ENCODE data around the gene CEP83. TPM values are rescaled to one million over a fixed set of nuclear protein-coding genes. Genes with fewer than 3 reads are reported as not detected.
"Not testable (repeated sequence)": the region's sequence is repeated elsewhere in the genome, so short reads cannot be mapped to it uniquely, and the experiment has no call there.

The CEP83 gene, protein sequence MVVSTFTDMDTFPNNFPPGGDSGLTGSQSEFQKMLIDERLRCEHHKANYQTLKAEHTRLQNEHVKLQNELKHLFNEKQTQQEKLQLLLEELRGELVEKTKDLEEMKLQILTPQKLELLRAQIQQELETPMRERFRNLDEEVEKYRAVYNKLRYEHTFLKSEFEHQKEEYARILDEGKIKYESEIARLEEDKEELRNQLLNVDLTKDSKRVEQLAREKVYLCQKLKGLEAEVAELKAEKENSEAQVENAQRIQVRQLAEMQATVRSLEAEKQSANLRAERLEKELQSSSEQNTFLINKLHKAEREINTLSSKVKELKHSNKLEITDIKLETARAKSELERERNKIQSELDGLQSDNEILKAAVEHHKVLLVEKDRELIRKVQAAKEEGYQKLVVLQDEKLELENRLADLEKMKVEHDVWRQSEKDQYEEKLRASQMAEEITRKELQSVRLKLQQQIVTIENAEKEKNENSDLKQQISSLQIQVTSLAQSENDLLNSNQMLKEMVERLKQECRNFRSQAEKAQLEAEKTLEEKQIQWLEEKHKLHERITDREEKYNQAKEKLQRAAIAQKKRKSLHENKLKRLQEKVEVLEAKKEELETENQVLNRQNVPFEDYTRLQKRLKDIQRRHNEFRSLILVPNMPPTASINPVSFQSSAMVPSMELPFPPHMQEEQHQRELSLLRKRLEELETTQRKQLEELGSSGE
- 8.6 TPM for total RNA-seq
- long read RNA-seq, partial matches to known transcripts = 2 of 5 reads
- long read RNA-seq, other reads (novel, unspliced or antisense) = 0 of 5 reads

DNA sequence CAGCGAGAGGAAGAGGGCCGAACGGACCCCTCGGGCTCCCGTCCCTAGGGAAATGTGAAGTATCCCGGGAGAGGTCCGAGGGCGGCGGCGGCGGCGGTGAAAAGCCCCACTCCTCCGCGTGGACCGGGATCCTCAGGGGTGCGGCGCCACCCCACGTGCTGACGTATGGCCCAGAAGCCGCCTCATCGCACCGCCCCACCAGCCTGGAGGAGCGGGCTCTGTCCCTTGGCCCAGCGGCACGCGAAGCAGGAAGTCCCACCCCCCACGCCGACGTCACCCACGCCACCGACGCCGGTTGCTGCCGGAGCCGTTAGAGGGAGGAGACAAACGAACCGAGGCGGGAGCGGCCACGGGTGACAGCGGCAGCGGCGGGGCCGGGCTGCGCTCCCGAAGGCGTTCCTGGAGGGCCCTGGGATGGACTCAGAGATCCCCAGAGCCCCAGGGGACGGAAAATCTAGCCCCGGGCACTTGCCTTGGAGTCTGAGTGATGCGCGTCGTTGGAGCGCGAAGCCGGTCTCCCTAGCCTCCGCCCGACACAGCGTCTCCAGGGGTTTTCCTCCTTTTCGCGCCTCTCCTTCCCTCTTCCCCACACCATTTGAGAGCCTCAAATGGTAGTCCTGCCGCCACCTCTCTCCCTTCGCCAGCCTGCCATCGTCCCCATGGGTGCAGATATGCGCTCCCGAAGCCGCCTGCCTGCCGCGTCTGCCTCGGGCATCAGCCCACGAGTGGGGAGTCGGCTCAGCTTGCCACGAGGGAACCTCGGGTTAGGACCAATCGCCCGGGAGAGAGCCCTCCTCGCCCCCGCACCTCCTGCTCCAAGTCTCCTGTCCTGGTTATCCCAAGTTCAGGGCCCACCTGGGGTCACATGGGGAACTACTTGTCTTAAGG, at the start of gene CEP83:
Gene CEP83 (minus strand): TSS at position 140 of the 888 bp plus-strand sequence. CDS start 47,377 bp downstream, outside the sequence.
- intact Hi-C loops (cut with DNase I) = loop anchor here (10.0 kb wide), 1 partner anchor 1085 kb away; no protein-coding TSS in a partner anchor
- DNase-seq (ENCODE audit: missing footprints) (peak; percentile 98), ATAC-seq (peak; percentile 100)

GRCh38 chr12:94509317-94509716, 49.6 kb upstream of the CEP83 start:
- intact Hi-C loops (cut with DNase I) = no loop called here
- ATAC-seq (no peak), DNase-seq (ENCODE audit: missing footprints) (no peak)

DNA sequence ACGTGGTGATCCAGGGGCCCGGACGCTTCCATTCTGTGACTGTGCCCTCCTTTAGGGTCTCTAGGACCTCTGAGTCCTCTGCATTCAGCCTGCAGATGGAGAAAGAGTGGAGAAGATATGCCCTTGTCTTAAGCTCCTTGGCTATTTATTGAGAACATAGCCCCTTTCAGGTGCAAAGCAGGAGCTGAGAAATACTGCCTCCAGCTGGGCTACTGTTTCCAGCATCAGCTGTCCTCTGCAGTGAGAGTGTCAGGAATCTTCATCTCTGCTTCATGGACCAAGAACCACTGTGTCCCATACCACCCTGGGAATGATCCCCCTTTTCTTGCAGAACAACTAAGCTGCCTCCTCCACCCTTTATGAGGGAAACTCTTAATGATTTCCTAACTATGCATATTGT, 47.8 kb upstream of the CEP83 start:
- no peak for DNase-seq (ENCODE audit: missing footprints)
- no peak for ATAC-seq
- intact Hi-C loops (cut with DNase I) = no loop called here

- intact Hi-C loops (cut with DNase I) = no loop called here
- ATAC-seq = no peak
- no peak for DNase-seq (ENCODE audit: missing footprints)
These were observed 44.7 kb upstream of the CEP83 start for GRCh38 chr12:94504386-94504785.

DNA sequence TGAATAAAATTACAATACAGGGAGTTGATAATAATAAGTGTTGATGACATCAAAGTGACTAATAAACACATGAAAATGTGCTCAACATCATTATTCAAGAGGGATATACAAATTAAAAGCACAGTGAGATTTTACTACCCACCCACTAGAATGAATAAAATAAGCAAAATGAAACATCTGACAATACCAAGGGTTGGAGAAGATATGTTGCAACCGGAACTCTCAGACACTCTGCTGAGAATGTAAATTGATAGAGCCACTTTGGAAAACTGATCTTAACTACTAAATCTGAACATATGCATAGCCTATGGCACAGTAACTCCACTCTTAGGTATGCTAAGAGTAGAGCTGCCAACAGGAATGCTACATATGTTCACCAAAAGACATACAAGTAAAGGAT, 44.0 kb upstream of the CEP83 start:
- intact Hi-C loops (cut with DNase I) = no loop called here
- DNase-seq (ENCODE audit: missing footprints) (no peak), ATAC-seq (no peak)

DNA sequence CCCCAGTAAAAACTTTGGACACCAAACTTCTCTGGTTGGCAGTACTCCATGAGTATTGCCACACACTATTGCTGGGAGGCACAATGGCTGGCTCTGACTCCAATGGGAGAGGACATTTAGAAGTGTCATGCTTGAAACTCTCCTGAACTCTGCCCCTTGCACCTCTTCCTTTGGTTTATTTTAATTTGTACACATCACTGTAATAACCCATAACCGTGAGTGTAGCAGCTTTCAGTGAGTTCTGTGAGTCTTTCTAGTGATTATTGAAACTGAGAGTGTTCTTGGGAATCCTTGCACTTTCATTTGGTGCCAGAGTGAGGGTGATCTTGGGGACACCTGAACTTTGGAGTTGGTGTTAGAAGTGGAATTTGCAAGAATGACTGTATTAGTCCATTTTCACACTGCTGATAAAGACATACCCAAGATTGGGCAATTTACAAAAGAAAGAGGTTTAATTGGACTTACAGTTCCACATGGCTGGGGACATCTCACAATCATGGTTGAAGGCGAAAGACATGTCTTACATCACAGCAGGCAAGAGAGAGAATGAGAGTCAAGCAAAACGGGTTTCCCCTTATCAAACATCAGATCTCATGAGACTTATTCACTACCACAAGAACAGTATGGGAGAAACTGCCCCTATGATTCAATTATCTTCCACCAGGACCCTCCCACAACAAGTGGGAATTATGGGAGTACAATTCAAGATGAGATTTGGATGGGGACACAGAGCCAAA, 41.3 kb upstream of the CEP83 start:
- no peak for DNase-seq (ENCODE audit: missing footprints)
- intact Hi-C loops (cut with DNase I) = no loop called here

DNA sequence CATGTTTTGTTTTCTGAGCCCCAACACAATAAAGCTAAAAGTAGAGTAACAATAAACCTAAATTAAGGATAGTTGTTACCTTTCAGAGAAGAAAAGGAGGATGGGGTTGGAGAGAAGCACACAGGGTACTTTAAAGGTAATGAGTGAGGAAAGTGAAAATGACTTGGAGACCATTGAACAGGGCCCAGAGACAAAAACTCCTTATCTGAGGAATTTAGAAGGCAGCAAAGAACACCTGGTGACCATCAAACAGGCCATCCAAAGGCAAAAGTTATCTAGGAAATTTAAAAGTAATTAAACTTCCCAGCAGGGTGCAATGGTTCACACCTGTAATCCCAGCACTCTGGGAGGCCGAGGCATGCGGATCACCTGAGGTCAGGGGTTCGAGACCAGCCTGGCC, 39.0 kb upstream of the CEP83 start:
- DNase-seq (ENCODE audit: missing footprints) (no peak), ATAC-seq (no peak)
- intact Hi-C loops (cut with DNase I) = no loop called here

More for the DNA sequence above, 41.3 kb upstream of the CEP83 start:
- no peak for ATAC-seq

DNA sequence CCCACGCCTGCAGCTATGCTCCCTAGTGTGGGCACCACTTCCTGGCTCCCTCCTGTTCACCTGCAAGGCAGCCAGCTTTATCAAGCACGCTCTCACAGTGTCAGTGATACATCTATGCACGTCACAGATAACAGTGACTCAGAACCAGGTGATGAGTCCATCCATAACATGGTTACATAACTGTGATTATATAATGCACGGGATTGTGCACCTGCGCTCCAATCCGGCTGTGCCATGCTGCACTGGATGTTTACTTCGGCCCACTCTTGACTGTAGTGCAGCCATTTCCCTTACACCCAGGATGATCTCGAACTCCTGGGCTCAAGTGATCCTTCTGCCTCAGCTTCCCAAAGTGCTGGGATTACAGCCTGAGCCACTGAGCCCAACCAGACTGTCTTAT, 38.4 kb upstream of the CEP83 start:
- intact Hi-C loops (cut with DNase I) = no loop called here
- ATAC-seq = no peak
- DNase-seq (ENCODE audit: missing footprints) = no peak

GRCh38 chr12:94495445-94496115, 35.9 kb upstream of the CEP83 start:
- DNase-seq (ENCODE audit: missing footprints) (no peak), ATAC-seq (peak; percentile 73)
- intact Hi-C loops (cut with DNase I) = no loop called here

- intact Hi-C loops (cut with DNase I) = no loop called here
- DNase-seq (ENCODE audit: missing footprints) (no peak), ATAC-seq (no peak)
These were observed 31.8 kb upstream of the CEP83 start for GRCh38 chr12:94491489-94491888.

- no peak for ATAC-seq
- intact Hi-C loops (cut with DNase I) = no loop called here
These were observed 28.8 kb upstream of the CEP83 start for GRCh38 chr12:94488463-94488862.

GRCh38 chr12:94481734-94482133, 22.1 kb upstream of the CEP83 start:
- intact Hi-C loops (cut with DNase I) = no loop called here

More at GRCh38 chr12:94488463-94488862, 28.8 kb upstream of the CEP83 start:
- no peak for DNase-seq (ENCODE audit: missing footprints)

DNA sequence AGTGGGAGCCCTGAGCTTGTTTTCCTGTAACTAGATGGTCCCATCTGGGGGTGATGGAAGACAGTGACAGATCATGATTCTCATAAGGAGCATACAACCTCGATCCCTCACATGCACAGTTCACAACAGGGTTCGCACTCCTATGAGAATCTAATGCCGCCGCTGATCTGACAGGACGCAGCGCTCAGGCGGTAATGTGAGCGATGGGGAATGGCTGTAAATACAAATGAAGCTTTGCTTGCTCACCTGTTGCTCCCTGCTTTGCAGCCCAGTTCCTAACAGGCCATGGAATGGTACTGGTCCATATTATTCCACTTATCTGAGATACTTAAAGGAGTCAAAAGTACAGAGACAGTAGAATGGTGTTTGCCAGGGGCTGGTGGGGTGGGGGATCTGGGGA, 9.9 kb upstream of the CEP83 start:
- ATAC-seq (no peak), DNase-seq (ENCODE audit: missing footprints) (no peak)
- intact Hi-C loops (cut with DNase I) = no loop called here

More at GRCh38 chr12:94481734-94482133, 22.1 kb upstream of the CEP83 start:
- DNase-seq (ENCODE audit: missing footprints) (no peak), ATAC-seq (no peak)

DNA sequence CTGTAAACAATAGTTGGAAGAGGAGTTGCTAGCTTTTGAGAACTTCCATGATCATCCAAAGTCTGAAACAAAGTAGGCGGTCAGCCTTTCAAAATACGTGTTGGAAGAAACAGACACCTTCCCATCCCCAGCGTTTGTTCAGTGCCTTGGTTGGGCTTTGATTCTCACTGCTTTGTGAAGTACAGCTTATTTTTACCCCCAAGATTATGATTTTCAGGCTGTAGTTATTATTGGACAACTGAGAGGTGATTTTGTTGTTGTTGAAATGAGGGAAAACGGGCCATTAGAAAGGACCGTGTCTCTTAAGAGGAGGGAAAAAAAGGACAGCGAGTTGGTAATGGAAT, 921 bp upstream of the CEP83 start:
- intact Hi-C loops (cut with DNase I) = no loop called here
- ATAC-seq (no peak), DNase-seq (ENCODE audit: missing footprints) (no peak)

DNA sequence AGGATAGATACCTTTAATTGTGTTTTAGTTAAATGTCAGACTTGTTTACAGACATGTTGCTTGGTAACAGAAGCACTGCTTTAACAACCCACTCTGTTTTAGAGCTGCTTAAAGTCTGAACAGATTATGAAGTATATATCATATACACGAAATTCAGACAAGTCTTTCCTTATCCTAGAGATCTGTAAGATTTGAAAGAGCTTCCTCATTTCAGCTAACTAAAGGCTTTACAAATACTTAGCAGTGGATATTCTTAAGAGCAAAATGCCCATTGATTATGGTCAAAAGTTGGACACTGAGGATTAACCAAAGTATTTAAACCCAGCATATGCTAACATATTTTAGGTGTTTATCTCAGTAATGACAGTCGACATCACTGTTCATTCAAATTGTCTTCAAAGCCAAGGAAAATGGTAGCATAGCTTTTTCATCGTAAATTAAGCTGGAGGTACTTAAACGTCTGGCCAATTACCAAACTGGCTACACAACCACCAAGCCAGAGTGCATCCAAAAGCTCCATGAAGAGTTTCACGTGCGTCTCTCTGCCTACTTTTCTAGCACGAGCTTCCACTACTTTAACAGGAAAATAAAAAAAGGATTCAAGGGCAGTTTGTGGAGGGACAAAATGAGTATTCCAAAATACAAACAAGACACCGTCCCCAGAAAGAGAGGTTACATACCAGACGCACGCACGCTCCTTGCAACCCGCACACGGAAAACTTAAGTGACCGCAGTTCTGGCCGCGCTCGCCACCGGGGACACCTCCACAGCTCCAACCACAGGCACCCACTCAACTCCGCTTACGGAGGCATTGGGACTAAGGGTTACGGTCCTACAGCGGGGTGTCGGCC, 565 bp downstream of the CEP83 start:
- intact Hi-C loops (cut with DNase I) = loop anchor here (10.0 kb wide), 1 partner anchor 1086 kb away; no protein-coding TSS in a partner anchor
- ATAC-seq (peak; percentile 72), DNase-seq (ENCODE audit: missing footprints) (no peak)

DNA sequence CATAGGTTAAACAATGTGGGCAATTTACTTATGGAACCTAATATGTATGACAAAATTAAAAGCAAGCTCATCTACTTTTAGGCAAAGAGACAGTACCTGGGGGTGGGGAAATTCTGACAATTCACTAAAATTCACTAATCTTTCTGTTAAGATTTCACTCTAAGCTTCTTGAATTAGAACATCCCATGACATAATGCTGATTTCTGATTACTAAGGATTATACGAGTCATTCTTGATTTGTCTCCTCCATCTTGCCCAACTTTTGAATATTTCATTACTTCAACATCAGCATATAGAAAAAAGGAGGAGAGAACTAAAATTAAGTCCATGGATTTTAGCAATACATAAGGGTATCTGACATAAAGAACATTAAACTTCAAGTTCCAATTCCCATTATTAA, 2.4 kb downstream of the CEP83 start:
- DNase-seq (ENCODE audit: missing footprints) (no peak), ATAC-seq (no peak)
- intact Hi-C loops (cut with DNase I) = loop anchor here (10.0 kb wide), 1 partner anchor 1087 kb away; no protein-coding TSS in a partner anchor

GRCh38 chr12:94454318-94454717, 5.3 kb downstream of the CEP83 start:
- DNase-seq (ENCODE audit: missing footprints) = not testable (repeated sequence)
- intact Hi-C loops (cut with DNase I) = loop anchor here (10.0 kb wide), 1 partner anchor 1090 kb away; no protein-coding TSS in a partner anchor

More at GRCh38 chr12:94454318-94454717, 5.3 kb downstream of the CEP83 start:
- not testable (repeated sequence) for ATAC-seq

Measured in Right ventricle myocardium inferior (tissue), 1 donor.